SK-N-SH treated with all-trans-retinoic acid at 6 μM for 48 hours (cell line): Measurements from ENCODE around the gene CHPF.
A peak's percentile ranks its signal among the peaks of the same experiment; 100 is the strongest.

Experiments used
- ATAC-seq: fragments of 200-7000 bp; cut with Tn5 transposase; 3 replicates; pipeline ENCODE4 v1.9.1; 2020; ENCODE audit warnings: mild to moderate bottlenecking, moderate library complexity
- ARNTL ChIP-seq: fragments of 450-650 bp; formaldehyde crosslinking; IDR thresholded peaks from 2 replicates; pipeline ENCODE4 v1.5.0; 2020; ENCODE audit warnings: low read depth, mild to moderate bottlenecking, moderate library complexity, borderline replicate concordance
- BACH2 ChIP-seq: fragments of 250-450 bp; sonication (Bioruptor Pico); IDR thresholded peaks from 2 replicates; pipeline ENCODE4 v1.9.0; 2021; ENCODE audit warnings: mild to moderate bottlenecking, borderline replicate concordance
- CREB5 ChIP-seq: fragments of 250-450 bp; sonication (Bioruptor Pico); IDR thresholded peaks from 2 replicates; pipeline ENCODE4 v1.5.1; 2020; ENCODE audit warnings: low read depth, mild to moderate bottlenecking, moderate library complexity
- CSRNP3 ChIP-seq: fragments of 250-450 bp; sonication (Bioruptor Pico); IDR thresholded peaks from 2 replicates; pipeline ENCODE4 v1.5.1; 2021; ENCODE audit warnings: mild to moderate bottlenecking, moderate library complexity
- ESRRG ChIP-seq: fragments of 250-450 bp; sonication (Bioruptor Pico); IDR thresholded peaks from 2 replicates; pipeline ENCODE4 v1.6.1; 2021; ENCODE audit warnings: mild to moderate bottlenecking
- GLIS3 ChIP-seq: fragments of 250-450 bp; sonication (Bioruptor Pico); IDR thresholded peaks from 2 replicates; pipeline ENCODE4 v1.5.0; 2020; ENCODE audit warnings: mild to moderate bottlenecking, moderate library complexity
- ISL1 ChIP-seq: fragments of 250-450 bp; sonication (Bioruptor Pico); IDR thresholded peaks from 2 replicates; pipeline ENCODE4 v2.1.2; 2022; ENCODE audit warnings: mild to moderate bottlenecking, moderate library complexity
- OSR1 ChIP-seq: fragments of 250-450 bp; sonication (Bioruptor Pico); IDR thresholded peaks from 2 replicates; pipeline ENCODE4 v1.8.0; 2022; ENCODE audit warnings: moderate library complexity, mild to moderate bottlenecking, inconsistent platforms
- PATZ1 ChIP-seq: fragments of 250-450 bp; sonication (Bioruptor Pico); IDR thresholded peaks from 2 replicates; pipeline ENCODE4 v1.8.0; 2020; ENCODE audit warnings: mild to moderate bottlenecking, moderate library complexity, borderline replicate concordance
- POU6F1 ChIP-seq: fragments of 250-450 bp; sonication (Bioruptor Pico); IDR thresholded peaks from 2 replicates; pipeline ENCODE4 v1.8.0; 2021; ENCODE audit warnings: low read depth, mild to moderate bottlenecking, moderate library complexity, borderline replicate concordance
- PPARA ChIP-seq: fragments of 250-450 bp; sonication (Bioruptor Pico); IDR thresholded peaks from 2 replicates; pipeline ENCODE4 v1.5.0; 2020; ENCODE audit warnings: mild to moderate bottlenecking, borderline replicate concordance
- RARB ChIP-seq: fragments of 250-450 bp; sonication (Bioruptor Pico); IDR thresholded peaks from 2 replicates; pipeline ENCODE4 v1.8.0; 2021; ENCODE audit warnings: mild to moderate bottlenecking, moderate library complexity
- SNAI2 ChIP-seq: fragments of 250-450 bp; sonication (Bioruptor Pico); IDR thresholded peaks from 2 replicates; pipeline ENCODE4 v1.5.0; 2020; ENCODE audit warnings: mild to moderate bottlenecking, moderate library complexity
- TCF4 ChIP-seq: fragments of 250-450 bp; sonication (Bioruptor Pico); IDR thresholded peaks from 2 replicates; pipeline ENCODE4 v1.8.0; 2021; ENCODE audit warnings: mild to moderate bottlenecking, moderate library complexity, borderline replicate concordance
- TOX ChIP-seq: fragments of 250-450 bp; sonication (Bioruptor Pico); IDR thresholded peaks from 2 replicates; pipeline ENCODE4 v1.8.0; 2021; ENCODE audit warnings: mild to moderate bottlenecking, moderate library complexity, borderline replicate concordance
- ZFP3 ChIP-seq: fragments of 250-450 bp; sonication (Bioruptor Pico); IDR thresholded peaks from 2 replicates; pipeline ENCODE4 v1.5.0; 2020; ENCODE audit warnings: mild to moderate bottlenecking, moderate library complexity
- ZFP30 ChIP-seq: fragments of 450-650 bp; formaldehyde crosslinking; IDR thresholded peaks from 2 replicates; pipeline ENCODE4 v1.5.0; 2022; ENCODE audit warnings: mild to moderate bottlenecking, moderate library complexity
- ZNF70 ChIP-seq: fragments of 450-650 bp; formaldehyde crosslinking; IDR thresholded peaks from 2 replicates; pipeline ENCODE4 v1.5.0; 2020; ENCODE audit warnings: mild to moderate bottlenecking, moderate library complexity
- ZNF8 ChIP-seq: fragments of 450-650 bp; formaldehyde crosslinking; IDR thresholded peaks from 2 replicates; pipeline ENCODE4 v1.5.0; 2020; ENCODE audit warnings: mild to moderate bottlenecking, moderate library complexity

CHPF gene

GRCh38 chr2:219531639-219532377 is 11.8 kb downstream of the CHPF start:
- TF ChIP-seq ARNTL (CRISPR knock-in tag) (no peak), ZFP3 (CRISPR knock-in tag) (no peak), ZNF8 (CRISPR knock-in tag) (no peak), ZFP30 (CRISPR knock-in tag) (no peak), GLIS3 (CRISPR knock-in tag) (no peak), CSRNP3 (CRISPR knock-in tag) (no peak), ISL1 (CRISPR knock-in tag) (no peak), ZNF70 (CRISPR knock-in tag) (no peak), PATZ1 (no peak)
- ATAC-seq, result no peak

- TF ChIP-seq PPARA (no peak), CSRNP3 (CRISPR knock-in tag) (no peak), ESRRG (CRISPR knock-in tag) (no peak), TOX (CRISPR knock-in tag) (no peak), TCF4 (no peak), ZFP30 (CRISPR knock-in tag) (no peak), RARB (CRISPR knock-in tag) (no peak), SNAI2 (CRISPR knock-in tag) (no peak), BACH2 (CRISPR knock-in tag) (no peak), ZNF70 (CRISPR knock-in tag) (no peak), PATZ1 (no peak), ISL1 (CRISPR knock-in tag) (no peak)
- peak; percentile 93 for ATAC-seq
Observed at GRCh38 chr2:219530048-219530963, 13.3 kb downstream of the CHPF start.

- TF ChIP-seq ZFP3 (CRISPR knock-in tag) (no peak), PATZ1 (no peak), OSR1 (no peak)
- no peak for ATAC-seq
Observed at GRCh38 chr2:219527472-219527871, 16.1 kb downstream of the CHPF start.

GRCh38 chr2:219527076-219527394 is 16.6 kb downstream of the CHPF start:
- peak; percentile 36; the same call in 2 of the 3 replicates for ATAC-seq
- TF ChIP-seq POU6F1 (CRISPR knock-in tag), result no peak
- TF ChIP-seq CREB5, result no peak
- no peak for TF ChIP-seq ESRRG (CRISPR knock-in tag)
- no peak for TF ChIP-seq PATZ1
- no peak for TF ChIP-seq GLIS3 (CRISPR knock-in tag)
